Measurements from ENCODE around the gene GTF3C1. TPM values are rescaled to one million over a fixed set of nuclear protein-coding genes. Genes with fewer than 3 reads are reported as not detected.
"Not testable (repeated sequence)": the region's sequence is repeated elsewhere in the genome, so short reads cannot be mapped to it uniquely, and the experiment has no call there.

GTF3C1 gene
- total and polyA plus RNA-seq, 2 donors (not counting 1 experiment from before 2014, with no cell fraction given): 31.2 to 49.6 TPM

DNA sequence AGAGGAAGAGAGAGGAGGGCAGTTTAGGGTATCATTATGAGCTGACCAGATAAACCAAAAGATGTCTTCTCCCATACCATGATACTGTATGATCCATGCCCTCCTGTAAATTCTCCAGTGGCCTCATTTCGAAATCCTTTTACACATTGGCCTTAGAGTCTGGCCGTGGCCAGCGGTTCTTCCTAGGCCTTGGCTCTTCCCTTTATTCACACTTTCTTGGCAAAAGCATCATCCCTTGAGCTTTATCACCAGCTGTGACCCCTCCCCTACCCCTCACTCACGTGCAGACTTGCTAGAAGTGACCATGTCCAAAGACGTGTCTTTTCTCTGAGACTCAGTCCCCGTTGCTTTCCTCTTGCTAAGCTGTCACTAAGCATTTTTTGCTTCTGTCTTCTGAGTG lies 23.0 kb upstream of the GTF3C1 start:
- Histone ChIP-seq H3K36me3 (replicated peaks in 1 of 2; ENCODE audit: control extremely low read depth in 1 of 2, control insufficient read depth in 1 of 2, extremely low read depth in 1 of 2, insufficient read depth in 2 of 2, low read length in 1 of 2) (peaks cover 0 to 4% of the 10 kb centered on the region in 2 experiments), H3K4me1 (ENCODE audit: control insufficient read depth in 2 of 2, insufficient read depth in 2 of 2, low read length in 2 of 2) (no peaks in the 10 kb centered on the region), H3K79me2 (ENCODE audit: control insufficient read depth, insufficient read depth, low read length) (no peaks in the 10 kb centered on the region), H4K20me1 (ENCODE audit: control insufficient read depth, insufficient read depth, low read length, poor library complexity, severe bottlenecking) (no peaks in the 10 kb centered on the region), H3K27me3 (replicated peaks in 1 of 4; ENCODE audit: control extremely low read depth in 1 of 4, control insufficient read depth in 3 of 4, insufficient read depth in 4 of 4, low read length in 3 of 4) (no peaks in the 10 kb centered on the region), H3K27ac (ENCODE audit: low read length in 2 of 2) (no peak overlapping the region), H3K4me3 (ENCODE audit: control extremely low read depth in 1 of 5, extremely low read depth in 1 of 5, insufficient read depth in 1 of 5, low read depth in 2 of 5, low read length in 4 of 5) (no peak overlapping the region), H2AFZ (ENCODE audit: insufficient read depth, low read depth, low read length, poor library complexity, severe bottlenecking) (no peak overlapping the region), H3K9ac (ENCODE audit: low read length) (no peak overlapping the region), H3K9me3 (ENCODE audit: control extremely low read depth in 1 of 3, control insufficient read depth in 2 of 3, insufficient read depth in 1 of 3, low read length in 2 of 3) (no peaks in the 10 kb centered on the region), H3K4me2 (replicated peaks; ENCODE audit: low read depth, low read length, poor library complexity, severe bottlenecking) (no peak overlapping the region)
- no peak for DNase-seq
- intact Hi-C loops (cut with micrococcal nuclease): no loop called here
- Mint-ChIP-seq H3K4me3 (no peak overlapping the region), H3K9me3 (ENCODE audit: insufficient read depth) (no peaks in the 10 kb centered on the region), H3K4me1 (no peaks in the 10 kb centered on the region), H3K27me3 (no peaks in the 10 kb centered on the region), H3K27ac (no peak overlapping the region)
- TF ChIP-seq EZH2 (IDR thresholded peaks at IDR 0.05; ENCODE audit: borderline replicate concordance, insufficient read depth, low read depth, low read length, poor library complexity, severe bottlenecking): no peak
- TF ChIP-seq, protein P1, sequence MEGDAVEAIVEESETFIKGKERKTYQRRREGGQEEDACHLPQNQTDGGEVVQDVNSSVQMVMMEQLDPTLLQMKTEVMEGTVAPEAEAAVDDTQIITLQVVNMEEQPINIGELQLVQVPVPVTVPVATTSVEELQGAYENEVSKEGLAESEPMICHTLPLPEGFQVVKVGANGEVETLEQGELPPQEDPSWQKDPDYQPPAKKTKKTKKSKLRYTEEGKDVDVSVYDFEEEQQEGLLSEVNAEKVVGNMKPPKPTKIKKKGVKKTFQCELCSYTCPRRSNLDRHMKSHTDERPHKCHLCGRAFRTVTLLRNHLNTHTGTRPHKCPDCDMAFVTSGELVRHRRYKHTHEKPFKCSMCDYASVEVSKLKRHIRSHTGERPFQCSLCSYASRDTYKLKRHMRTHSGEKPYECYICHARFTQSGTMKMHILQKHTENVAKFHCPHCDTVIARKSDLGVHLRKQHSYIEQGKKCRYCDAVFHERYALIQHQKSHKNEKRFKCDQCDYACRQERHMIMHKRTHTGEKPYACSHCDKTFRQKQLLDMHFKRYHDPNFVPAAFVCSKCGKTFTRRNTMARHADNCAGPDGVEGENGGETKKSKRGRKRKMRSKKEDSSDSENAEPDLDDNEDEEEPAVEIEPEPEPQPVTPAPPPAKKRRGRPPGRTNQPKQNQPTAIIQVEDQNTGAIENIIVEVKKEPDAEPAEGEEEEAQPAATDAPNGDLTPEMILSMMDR (IDR thresholded peaks at IDR 0.05): no peak
- WGBS (ENCODE audit: insufficient coverage): 94% methylated on average over 6 of the region's 6 CpGs
- CTCF ChIA-PET: no interaction called here
- no peak for ATAC-seq (ENCODE audit: low read depth)
- POLR2A ChIA-PET: no interaction called here

DNA sequence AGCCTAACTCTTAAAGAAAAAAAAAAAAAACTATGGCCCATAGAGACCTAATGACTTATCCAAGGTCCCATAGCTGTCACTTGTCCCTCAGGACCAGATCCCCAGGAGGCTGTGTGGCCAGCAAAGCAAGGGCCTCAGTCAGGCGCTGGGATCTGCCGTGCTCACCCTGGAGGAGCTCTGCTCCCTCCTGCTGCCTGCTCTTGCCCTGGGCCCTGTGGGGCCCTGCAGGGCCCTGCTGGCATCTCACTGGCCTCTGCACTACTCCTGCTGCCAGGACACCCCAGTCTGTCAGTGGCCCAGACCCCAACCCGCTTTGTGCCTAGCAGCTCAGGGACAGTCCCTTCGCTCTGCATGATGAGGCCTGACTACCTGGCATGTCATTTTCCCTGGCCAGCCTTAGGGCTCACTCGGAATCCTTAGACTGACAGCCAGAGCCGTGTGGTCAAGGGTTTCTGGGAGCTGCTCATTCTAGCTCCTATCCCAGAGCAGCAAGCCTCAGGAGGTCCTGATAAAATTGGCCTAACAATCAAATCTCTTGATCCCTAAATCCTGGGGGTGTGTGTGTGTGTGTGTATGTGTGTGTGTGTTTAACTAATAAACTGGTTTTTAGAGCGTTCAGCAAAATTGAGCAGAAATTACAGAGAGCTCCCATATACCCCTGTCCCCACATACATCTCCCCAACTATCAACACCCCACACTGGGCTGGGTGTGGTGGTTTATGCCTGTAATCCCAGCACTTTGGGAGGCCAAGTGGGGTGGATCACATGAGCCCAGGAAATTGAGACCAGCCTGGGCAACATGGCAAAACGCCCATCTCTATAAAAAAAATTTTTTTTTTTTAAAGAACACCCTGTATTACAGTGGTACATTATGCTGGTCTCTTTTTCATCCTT lies 22.0 kb upstream of the GTF3C1 start:
- TF ChIP-seq EZH2 (IDR thresholded peaks at IDR 0.05; ENCODE audit: borderline replicate concordance, insufficient read depth, low read depth, low read length, poor library complexity, severe bottlenecking): no peak
- TF ChIP-seq, protein P1 (IDR thresholded peaks at IDR 0.05): no peak
- ChIA-PET POLR2A (no interaction called here), CTCF (no interaction called here)
- no peaks in the 10 kb centered on the region for H3K9me3 Mint-ChIP-seq (ENCODE audit: insufficient read depth)
- no peaks in the 10 kb centered on the region for H3K79me2 ChIP-seq (ENCODE audit: control insufficient read depth, insufficient read depth, low read length)
- intact Hi-C loops (cut with micrococcal nuclease): no loop called here
- WGBS (ENCODE audit: insufficient coverage): 95% methylated on average over 5 of the region's 8 CpGs
- no peaks in the 10 kb centered on the region for H3K4me1 ChIP-seq (ENCODE audit: control insufficient read depth in 2 of 2, insufficient read depth in 2 of 2, low read length in 2 of 2)
- H2AFZ ChIP-seq (ENCODE audit: insufficient read depth, low read depth, low read length, poor library complexity, severe bottlenecking): no peak overlapping the region
- no peak overlapping the region for H3K9ac ChIP-seq (ENCODE audit: low read length)
- no peak overlapping the region for H3K27ac ChIP-seq (ENCODE audit: low read length in 2 of 2)
- H3K9me3 ChIP-seq (ENCODE audit: control extremely low read depth in 1 of 3, control insufficient read depth in 2 of 3, insufficient read depth in 1 of 3, low read length in 2 of 3): no peaks in the 10 kb centered on the region
- no peaks in the 10 kb centered on the region for H4K20me1 ChIP-seq (ENCODE audit: control insufficient read depth, insufficient read depth, low read length, poor library complexity, severe bottlenecking)
- no peak for DNase-seq
- no peak overlapping the region for H3K4me3 ChIP-seq (ENCODE audit: control extremely low read depth in 1 of 5, extremely low read depth in 1 of 5, insufficient read depth in 1 of 5, low read depth in 2 of 5, low read length in 4 of 5)
- peaks cover 3% of the 10 kb centered on the region for H3K4me1 Mint-ChIP-seq
- H3K27me3 Mint-ChIP-seq: no peaks in the 10 kb centered on the region
- H3K27ac Mint-ChIP-seq: no peak overlapping the region
- no peak for ATAC-seq (ENCODE audit: low read depth)
- no peak overlapping the region for H3K4me3 Mint-ChIP-seq
- peaks cover 0 to 4% of the 10 kb centered on the region in 2 experiments for H3K36me3 ChIP-seq (replicated peaks in 1 of 2; ENCODE audit: control extremely low read depth in 1 of 2, control insufficient read depth in 1 of 2, extremely low read depth in 1 of 2, insufficient read depth in 2 of 2, low read length in 1 of 2)
- H3K4me2 ChIP-seq (replicated peaks; ENCODE audit: low read depth, low read length, poor library complexity, severe bottlenecking): no peak overlapping the region
- no peaks in the 10 kb centered on the region for H3K27me3 ChIP-seq (replicated peaks in 1 of 4; ENCODE audit: control extremely low read depth in 1 of 4, control insufficient read depth in 3 of 4, insufficient read depth in 4 of 4, low read length in 3 of 4)

DNA sequence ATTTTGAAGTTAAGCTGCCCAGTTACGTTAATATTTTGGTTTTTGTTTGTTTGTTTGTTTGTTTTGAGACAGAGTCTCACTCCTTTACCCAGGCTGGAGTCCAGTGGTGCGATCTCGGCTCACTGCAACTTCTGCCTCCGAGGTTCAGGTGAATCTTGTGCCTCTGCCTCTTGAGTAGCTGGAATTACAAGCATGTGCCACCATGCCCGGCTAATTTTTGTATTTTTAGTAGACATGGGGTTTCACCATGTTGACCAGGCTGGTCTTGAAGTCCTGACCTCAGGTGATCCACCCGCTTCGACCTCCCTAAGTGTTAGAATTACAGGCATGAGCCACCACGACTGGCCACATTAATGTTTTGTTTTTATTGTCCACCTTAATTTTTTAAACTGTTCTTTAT lies 21.3 kb upstream of the GTF3C1 start:
- CTCF ChIA-PET, H3K27ac Mint-ChIP-seq: not testable (repeated sequence)
- 100% methylated on average over 3 of the region's 8 CpGs for WGBS (ENCODE audit: insufficient coverage)

More for the DNA sequence above, 21.3 kb upstream of the GTF3C1 start:
- DNase-seq; H3K9me3 ChIP-seq (ENCODE audit: control extremely low read depth in 1 of 3, control insufficient read depth in 2 of 3, insufficient read depth in 1 of 3, low read length in 2 of 3); H4K20me1 ChIP-seq (ENCODE audit: control insufficient read depth, insufficient read depth, low read length, poor library complexity, severe bottlenecking); H3K9me3 Mint-ChIP-seq (ENCODE audit: insufficient read depth); H3K27ac ChIP-seq (ENCODE audit: low read length in 2 of 2); H2AFZ ChIP-seq (ENCODE audit: insufficient read depth, low read depth, low read length, poor library complexity, severe bottlenecking); H3K4me1 ChIP-seq (ENCODE audit: control insufficient read depth in 2 of 2, insufficient read depth in 2 of 2, low read length in 2 of 2); ATAC-seq (ENCODE audit: low read depth); H3K4me2 ChIP-seq (replicated peaks; ENCODE audit: low read depth, low read length, poor library complexity, severe bottlenecking); H3K27me3 Mint-ChIP-seq; H3K36me3 ChIP-seq (replicated peaks in 1 of 2; ENCODE audit: control extremely low read depth in 1 of 2, control insufficient read depth in 1 of 2, extremely low read depth in 1 of 2, insufficient read depth in 2 of 2, low read length in 1 of 2); H3K4me3 ChIP-seq (ENCODE audit: control extremely low read depth in 1 of 5, extremely low read depth in 1 of 5, insufficient read depth in 1 of 5, low read depth in 2 of 5, low read length in 4 of 5); H3K79me2 ChIP-seq (ENCODE audit: control insufficient read depth, insufficient read depth, low read length); H3K4me3 Mint-ChIP-seq; H3K27me3 ChIP-seq (replicated peaks in 1 of 4; ENCODE audit: control extremely low read depth in 1 of 4, control insufficient read depth in 3 of 4, insufficient read depth in 4 of 4, low read length in 3 of 4); POLR2A ChIA-PET; intact Hi-C loops (cut with micrococcal nuclease); H3K9ac ChIP-seq (ENCODE audit: low read length): not testable (repeated sequence)
- H3K4me1 Mint-ChIP-seq: peaks cover 10% of the 10 kb centered on the region
